Natural killer cell (primary cell): ENCODE results near the gene REXO5. TPM values are rescaled to one million over a fixed set of nuclear protein-coding genes. Genes with fewer than 3 reads are reported as not detected.

ENCODE experiments used
- ATAC-seq, 3 donors: fragments of 150-1000 bp in 2 of 3; fragments of 200-7000 bp in 1 of 3; cut with Tn5 transposase; 1 replicate in 1 of 3; 2 replicates in 2 of 3; pipeline ENCODE4 v1.10.0; 2021; ENCODE audit warnings: mild to moderate bottlenecking in 2 of 3, moderate library complexity in 2 of 3
- DNase-seq, 2 donors: peaks; one replicate each; pipeline versions ENCODE4 v3.0.0 to v3.0.0-alpha.2; 2013 to 2021; ENCODE audit warnings: mixed read lengths in 1 of 2
- H3K27ac ChIP-seq: one replicate; pipeline ENCODE4 v1.5.1; 2013; ENCODE audit warnings: mild to moderate bottlenecking, low read length
- H3K27me3 ChIP-seq: one replicate; pipeline ENCODE4 v1.6.1; 2013; ENCODE audit warnings: low read length; ENCODE audit not compliant: control insufficient read depth, insufficient read depth
- H3K36me3 ChIP-seq: one replicate; pipeline ENCODE4 v1.6.1; 2013; ENCODE audit warnings: low read length; ENCODE audit not compliant: control insufficient read depth, insufficient read depth
- H3K4me1 ChIP-seq: one replicate; pipeline ENCODE4 v1.6.1; 2013; ENCODE audit warnings: low read length; ENCODE audit not compliant: control insufficient read depth, insufficient read depth
- H3K4me3 ChIP-seq: one replicate; pipeline ENCODE4 v1.5.1; 2013; ENCODE audit warnings: low read length
- H3K9me3 ChIP-seq: one replicate; pipeline ENCODE4 v1.6.1; 2013; ENCODE audit warnings: low read length; ENCODE audit not compliant: control insufficient read depth, insufficient read depth
- H3K27ac Mint-ChIP-seq, 2 donors: one replicate each; pipeline ENCODE4 v1.8.0; 2022; ENCODE audit warnings: mild to moderate bottlenecking in 2 of 2, mixed read lengths in 2 of 2, moderate library complexity in 1 of 2
- H3K27me3 Mint-ChIP-seq, 2 donors: one replicate each; pipeline ENCODE4 v1.8.0; 2022; ENCODE audit warnings: low read depth in 2 of 2, mixed read lengths in 2 of 2
- H3K36me3 Mint-ChIP-seq: one replicate; pipeline ENCODE4 v1.8.0; 2022; ENCODE audit warnings: mixed read lengths
- H3K4me1 Mint-ChIP-seq, 2 donors: one replicate each; pipeline ENCODE4 v1.8.0; 2022; ENCODE audit warnings: mixed read lengths in 2 of 2
- H3K4me3 Mint-ChIP-seq: one replicate; pipeline ENCODE4 v1.8.0; 2022; ENCODE audit warnings: mild to moderate bottlenecking, moderate library complexity, mixed read lengths
- H3K9me3 Mint-ChIP-seq, 2 donors: one replicate each; pipeline ENCODE4 v1.8.0; 2022; ENCODE audit warnings: mixed read lengths in 2 of 2
- WGBS: methylation state at CpG from one replicate; pipeline ENCODE4 v1.1.7; 2013; ENCODE audit warnings: missing lambda C conversion rate; ENCODE audit not compliant: insufficient coverage; 5-methylcytosine and 5-hydroxymethylcytosine counted together
- intact Hi-C: fragments of 100-400 bp; cut with micrococcal nuclease; formaldehyde crosslinking; loops from one replicate; pipeline ENCODE4 v1.14.2; 2022
- total RNA-seq, 4 donors: library from RNA; stranded (reverse); fragments of 120-200 nt in 1 of 4; gene quantifications; one replicate each; pipeline versions ENCODE4 v1.2.3 to v1.2.4, GENCODE V29; 2013 to 2022
- TF ChIP-seq, protein P1 (sequence below): fragments of 200-600 bp; IDR thresholded peaks from one replicate; pipeline ENCODE4 v1.8.0; 2022; ENCODE audit warnings: antibody characterized with exemption

REXO5 gene
- total RNA-seq, 3 donors from 2014 or later (not counting 1 experiment from before 2014, with no cell fraction given): 1.5 to 6.0 (median 1.7) TPM

DNA sequence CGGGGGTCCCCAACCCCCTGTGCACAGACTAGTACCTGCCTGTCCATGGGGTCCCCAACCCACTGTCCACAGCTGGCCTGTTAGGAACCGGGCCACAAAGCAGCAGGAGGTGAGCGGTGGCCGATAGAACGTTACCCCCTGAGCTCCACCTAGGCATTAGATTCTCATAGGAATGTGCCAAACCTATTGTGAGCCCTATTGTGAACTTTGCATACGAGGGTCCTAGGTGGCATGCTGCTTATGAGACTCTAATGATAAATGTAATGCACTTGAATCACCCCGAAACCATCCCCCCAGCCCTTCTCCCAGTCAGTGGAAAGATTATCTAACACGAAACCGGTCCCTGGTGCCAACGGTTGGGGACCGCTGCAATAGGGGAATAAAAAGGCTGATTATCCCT, 1.5 kb downstream of the REXO5 start:
- no peak overlapping the region for H3K4me3 ChIP-seq
- 90% methylated on average over 10 of the region's 11 CpGs for WGBS
- peak overlapping the region in 1 of 2 donors; percentile 97 for H3K27ac Mint-ChIP-seq

DNA sequence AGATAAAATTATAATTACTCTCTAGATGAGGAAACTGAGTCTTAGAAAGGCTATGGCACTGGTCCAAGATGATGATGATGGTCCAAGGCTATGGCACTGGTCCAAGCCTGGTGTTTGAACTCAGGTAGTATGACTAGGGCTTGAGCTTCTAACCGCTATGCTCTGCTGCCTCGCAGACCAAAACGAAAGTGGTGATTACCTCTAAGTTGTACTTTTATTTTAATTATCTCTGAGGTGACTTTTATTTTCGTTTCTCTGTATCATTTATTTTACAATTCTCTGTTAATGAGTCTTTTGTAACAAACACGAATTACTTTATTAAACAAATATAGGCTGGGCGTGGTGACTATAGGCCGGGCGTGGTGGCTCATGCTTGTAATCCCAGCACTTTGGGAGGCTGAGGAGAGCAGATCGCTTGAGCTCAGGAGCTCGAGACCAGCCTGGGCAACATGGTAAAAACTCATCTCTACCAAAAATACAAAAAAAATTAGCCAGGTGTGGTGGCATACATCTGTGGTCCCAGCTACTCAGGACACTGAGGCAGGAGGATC, 5.6 kb downstream of the REXO5 start:
- no peak overlapping the region for H3K27ac ChIP-seq

More for the DNA sequence above, 1.5 kb downstream of the REXO5 start:
- H3K27me3 ChIP-seq: no peaks in the 10 kb centered on the region
- H3K9me3 ChIP-seq: no peaks in the 10 kb centered on the region
- Mint-ChIP-seq H3K36me3 (no peaks in the 10 kb centered on the region), H3K4me1 (peaks cover 25% of the 10 kb centered on the region in 2 donors), H3K27me3 (no peaks in the 10 kb centered on the region), H3K9me3 (no peaks in the 10 kb centered on the region), H3K4me3 (peak overlapping the region; percentile 99)
- TF ChIP-seq, protein P1, sequence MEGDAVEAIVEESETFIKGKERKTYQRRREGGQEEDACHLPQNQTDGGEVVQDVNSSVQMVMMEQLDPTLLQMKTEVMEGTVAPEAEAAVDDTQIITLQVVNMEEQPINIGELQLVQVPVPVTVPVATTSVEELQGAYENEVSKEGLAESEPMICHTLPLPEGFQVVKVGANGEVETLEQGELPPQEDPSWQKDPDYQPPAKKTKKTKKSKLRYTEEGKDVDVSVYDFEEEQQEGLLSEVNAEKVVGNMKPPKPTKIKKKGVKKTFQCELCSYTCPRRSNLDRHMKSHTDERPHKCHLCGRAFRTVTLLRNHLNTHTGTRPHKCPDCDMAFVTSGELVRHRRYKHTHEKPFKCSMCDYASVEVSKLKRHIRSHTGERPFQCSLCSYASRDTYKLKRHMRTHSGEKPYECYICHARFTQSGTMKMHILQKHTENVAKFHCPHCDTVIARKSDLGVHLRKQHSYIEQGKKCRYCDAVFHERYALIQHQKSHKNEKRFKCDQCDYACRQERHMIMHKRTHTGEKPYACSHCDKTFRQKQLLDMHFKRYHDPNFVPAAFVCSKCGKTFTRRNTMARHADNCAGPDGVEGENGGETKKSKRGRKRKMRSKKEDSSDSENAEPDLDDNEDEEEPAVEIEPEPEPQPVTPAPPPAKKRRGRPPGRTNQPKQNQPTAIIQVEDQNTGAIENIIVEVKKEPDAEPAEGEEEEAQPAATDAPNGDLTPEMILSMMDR: no peak
- ATAC-seq (no peak), DNase-seq (peak in 1 of 2 donors; percentile 2)
- peaks cover 18% of the 10 kb centered on the region for H3K4me1 ChIP-seq
- no peaks in the 10 kb centered on the region for H3K36me3 ChIP-seq
- no peak overlapping the region for H3K27ac ChIP-seq
- intact Hi-C loops: no loop called here

DNA sequence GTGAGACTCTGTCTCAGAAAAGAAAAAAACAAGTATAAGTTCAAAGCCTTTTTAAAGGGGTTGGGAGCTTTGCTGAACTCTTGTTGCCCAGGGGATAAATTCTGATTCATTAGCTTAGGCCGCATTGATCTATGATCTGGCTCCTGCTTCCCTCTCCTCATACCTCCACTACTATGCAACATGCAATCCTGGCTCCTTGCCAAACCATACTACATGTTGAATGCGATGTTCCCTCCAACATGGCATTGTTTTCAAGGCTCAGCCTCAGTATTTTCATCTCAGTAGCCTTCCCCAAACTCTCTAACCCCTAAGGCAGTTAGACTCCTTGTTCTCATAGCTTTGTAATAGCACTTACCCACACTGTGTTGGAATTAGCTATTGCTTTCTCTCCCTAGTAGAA, 6.2 kb downstream of the REXO5 start:
- TF ChIP-seq, protein P1: no peak
- Mint-ChIP-seq H3K27me3 (no peaks in the 10 kb centered on the region), H3K27ac (no peak overlapping the region), H3K4me1 (peaks cover 7 to 17% of the 10 kb centered on the region in 2 donors), H3K36me3 (no peaks in the 10 kb centered on the region), H3K4me3 (no peak overlapping the region), H3K9me3 (no peaks in the 10 kb centered on the region)
- intact Hi-C loops: no loop called here
- H3K4me3 ChIP-seq: no peak overlapping the region
- ATAC-seq (no peak), DNase-seq (no peak)
- no peaks in the 10 kb centered on the region for H3K27me3 ChIP-seq
- H3K36me3 ChIP-seq: no peaks in the 10 kb centered on the region
- 80% methylated on average over 2 of the region's 2 CpGs for WGBS
- H3K9me3 ChIP-seq: no peaks in the 10 kb centered on the region
- H3K4me1 ChIP-seq: peaks cover 4% of the 10 kb centered on the region
- H3K27ac ChIP-seq: no peak overlapping the region

More for the DNA sequence above, 5.6 kb downstream of the REXO5 start:
- no peak for DNase-seq
- no peaks in the 10 kb centered on the region for H3K36me3 Mint-ChIP-seq
- no peak for ATAC-seq
- H3K27ac Mint-ChIP-seq: no peak overlapping the region
- Histone ChIP-seq H3K4me1 (peaks cover 9% of the 10 kb centered on the region), H3K9me3 (no peaks in the 10 kb centered on the region), H3K36me3 (no peaks in the 10 kb centered on the region), H3K27me3 (no peaks in the 10 kb centered on the region), H3K4me3 (no peak overlapping the region)
- H3K4me1 Mint-ChIP-seq: peaks cover 11 to 17% of the 10 kb centered on the region in 2 donors
- no peaks in the 10 kb centered on the region for H3K27me3 Mint-ChIP-seq
- no peaks in the 10 kb centered on the region for H3K9me3 Mint-ChIP-seq
- TF ChIP-seq, protein P1: no peak
- intact Hi-C loops: no loop called here
- H3K4me3 Mint-ChIP-seq: no peak overlapping the region
- 91% methylated on average over 10 of the region's 10 CpGs for WGBS

DNA sequence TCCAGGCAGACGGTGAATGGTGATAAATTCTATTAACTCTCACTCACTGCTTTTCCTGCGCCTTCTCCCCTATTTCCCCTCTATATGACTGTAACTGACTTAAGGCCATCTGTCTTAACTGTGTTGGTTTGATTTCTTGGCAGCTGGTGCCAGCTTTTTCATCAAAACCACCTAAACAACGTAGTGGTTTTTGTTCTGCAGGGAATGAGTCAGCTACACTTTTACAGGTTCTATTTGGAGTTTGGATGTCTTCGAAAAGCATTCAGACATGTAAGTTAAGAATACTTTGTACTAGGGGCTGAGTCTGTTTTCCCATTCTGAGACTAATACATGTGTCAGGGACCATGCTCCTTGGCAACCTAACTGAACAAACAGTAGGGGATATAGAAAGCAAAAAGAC, 8.5 kb downstream of the REXO5 start:
- 71% methylated on average over 3 of the region's 4 CpGs for WGBS
- H3K4me3 Mint-ChIP-seq: no peak overlapping the region
- TF ChIP-seq, protein P1: no peak
- H3K36me3 Mint-ChIP-seq: no peaks in the 10 kb centered on the region
- no peaks in the 10 kb centered on the region for H3K9me3 Mint-ChIP-seq
- Histone ChIP-seq H3K4me1 (no peaks in the 10 kb centered on the region), H3K27ac (no peak overlapping the region), H3K27me3 (no peaks in the 10 kb centered on the region), H3K9me3 (no peaks in the 10 kb centered on the region), H3K36me3 (no peaks in the 10 kb centered on the region), H3K4me3 (no peak overlapping the region)
- peaks cover 7 to 8% of the 10 kb centered on the region in 2 donors for H3K4me1 Mint-ChIP-seq
- peak overlapping the region in 1 of 2 donors; percentile 30 for H3K27ac Mint-ChIP-seq
- no peak for ATAC-seq
- intact Hi-C loops: no loop called here
- no peaks in the 10 kb centered on the region for H3K27me3 Mint-ChIP-seq
- DNase-seq: no peak
